HG02642 (cell line): ENCODE data around the gene TRIM44.
"Not testable (repeated sequence)": the region's sequence is repeated elsewhere in the genome, so short reads cannot be mapped to it uniquely, and the experiment has no call there.

Experiments used
- ATAC-seq: cut with Tn5 transposase; IDR thresholded peaks from one replicate; pipeline ENCODE4 v1.9.1; 2021; ENCODE audit warnings: mild to moderate bottlenecking; ENCODE audit not compliant: unreplicated experiment, poor library complexity

TRIM44 gene

DNA sequence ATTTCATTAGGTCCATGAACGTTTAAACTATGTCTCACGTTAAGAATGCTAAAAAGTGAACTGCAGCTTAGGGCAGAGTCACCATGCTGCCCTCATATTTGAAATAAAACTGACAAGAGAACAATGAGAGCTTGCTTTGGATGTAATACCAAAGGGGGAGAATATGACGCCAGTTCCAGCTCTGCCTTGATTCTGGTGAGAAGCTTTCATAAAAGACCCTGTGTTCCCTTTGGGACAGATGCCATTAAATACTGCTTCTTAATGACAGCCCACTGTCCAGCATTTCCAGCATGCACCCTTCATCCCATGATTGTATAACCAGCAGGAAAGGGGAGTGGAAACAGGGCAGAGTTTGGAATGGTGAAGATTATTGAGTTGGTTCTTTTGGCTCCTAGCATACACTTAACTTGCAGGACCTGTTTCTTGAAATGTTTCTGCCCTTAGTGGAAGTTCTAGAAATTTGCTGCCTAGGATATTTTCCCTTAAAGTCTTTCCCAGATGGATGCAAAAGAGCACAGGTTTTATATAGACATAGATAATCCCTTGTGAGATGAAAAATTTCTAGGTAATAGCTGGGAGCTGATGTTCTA, 142.0 kb downstream of the TRIM44 start:
- no peak for ATAC-seq

DNA sequence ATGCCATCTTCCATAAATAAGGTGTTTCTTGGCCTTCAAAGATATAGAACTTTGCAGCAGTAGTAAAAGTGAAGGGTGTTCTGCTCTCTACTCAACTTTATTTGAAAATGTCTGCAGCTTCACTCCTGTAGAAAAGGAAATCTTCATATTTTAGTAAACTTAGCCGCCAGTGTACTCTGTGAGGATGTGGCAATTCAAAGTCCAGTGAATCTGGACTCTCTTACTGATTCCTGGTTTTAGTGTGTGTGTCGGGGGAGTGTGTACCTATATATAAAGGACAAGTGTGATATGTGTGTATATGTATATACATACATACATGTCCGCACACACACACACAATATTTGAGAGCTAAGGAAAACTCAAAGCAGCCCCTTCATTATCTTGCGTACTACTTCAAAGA, 147.0 kb downstream of the TRIM44 start:
- ATAC-seq = no peak

DNA sequence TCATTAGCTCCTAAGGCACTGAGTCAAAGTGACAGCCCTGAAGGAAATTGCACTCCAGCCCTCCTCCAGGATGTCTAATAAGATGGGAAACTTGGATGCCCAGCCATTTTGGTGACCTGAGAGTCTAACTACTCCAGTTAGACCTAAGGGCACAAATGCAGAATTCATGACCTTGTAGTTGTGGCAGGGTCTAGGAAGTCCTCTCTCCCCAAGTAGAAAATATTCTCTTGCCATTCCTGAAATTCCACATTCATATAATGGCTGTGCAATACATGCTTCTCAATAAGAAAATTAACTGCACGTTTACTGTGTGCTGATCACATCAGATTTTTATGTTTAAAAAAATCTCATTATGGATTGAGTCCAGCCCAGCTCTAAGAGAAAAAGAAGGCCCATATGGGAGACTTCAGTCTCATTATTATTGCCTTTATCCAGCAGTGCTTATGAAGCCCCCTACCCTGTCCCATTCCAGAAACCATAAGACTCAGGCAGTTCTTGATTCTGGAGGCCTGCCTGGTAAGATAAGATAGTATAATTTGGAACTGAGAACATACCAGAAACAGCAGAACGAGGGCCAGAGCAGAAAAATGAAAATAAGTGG, 147.6 kb downstream of the TRIM44 start:
- no peak for ATAC-seq

DNA sequence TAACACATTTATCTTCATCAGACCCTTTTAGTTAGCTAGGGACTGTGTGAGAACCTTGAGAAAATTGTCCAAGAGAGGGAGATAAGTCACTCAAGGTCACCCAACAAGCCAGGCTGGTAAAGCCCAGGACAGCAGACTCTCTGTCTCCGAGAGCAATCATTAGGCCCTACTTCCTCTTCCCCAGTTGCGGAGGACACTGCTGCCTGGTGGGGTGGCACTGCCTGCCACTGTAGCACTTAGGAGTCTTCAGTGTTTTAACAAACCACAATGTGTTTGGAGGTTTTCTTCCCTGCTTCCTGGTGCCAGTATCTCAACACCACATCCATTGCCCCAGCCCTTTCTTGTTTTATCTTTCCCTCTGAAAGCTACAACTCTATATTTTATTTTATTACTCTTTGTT, 149.2 kb downstream of the TRIM44 start:
- no peak for ATAC-seq

DNA sequence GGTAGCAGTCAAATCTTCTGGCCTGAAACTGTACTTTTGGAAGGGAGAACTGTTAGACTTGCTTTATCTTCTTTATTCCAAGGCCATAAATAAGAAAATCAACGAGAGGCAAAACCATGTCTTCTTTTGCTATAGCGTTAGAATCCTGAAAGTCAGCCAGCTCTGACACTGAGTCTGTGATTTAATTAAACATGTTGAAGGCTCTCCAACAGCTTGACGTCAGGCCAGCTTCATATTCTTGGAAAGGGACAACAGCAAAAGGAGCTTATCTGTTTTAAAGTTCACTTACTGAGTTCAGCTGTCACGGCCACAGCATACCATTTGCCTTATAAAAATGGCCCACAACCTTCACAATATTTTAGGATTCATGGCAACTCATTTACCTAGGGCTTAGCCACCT, 150.3 kb downstream of the TRIM44 start:
- no peak for ATAC-seq

DNA sequence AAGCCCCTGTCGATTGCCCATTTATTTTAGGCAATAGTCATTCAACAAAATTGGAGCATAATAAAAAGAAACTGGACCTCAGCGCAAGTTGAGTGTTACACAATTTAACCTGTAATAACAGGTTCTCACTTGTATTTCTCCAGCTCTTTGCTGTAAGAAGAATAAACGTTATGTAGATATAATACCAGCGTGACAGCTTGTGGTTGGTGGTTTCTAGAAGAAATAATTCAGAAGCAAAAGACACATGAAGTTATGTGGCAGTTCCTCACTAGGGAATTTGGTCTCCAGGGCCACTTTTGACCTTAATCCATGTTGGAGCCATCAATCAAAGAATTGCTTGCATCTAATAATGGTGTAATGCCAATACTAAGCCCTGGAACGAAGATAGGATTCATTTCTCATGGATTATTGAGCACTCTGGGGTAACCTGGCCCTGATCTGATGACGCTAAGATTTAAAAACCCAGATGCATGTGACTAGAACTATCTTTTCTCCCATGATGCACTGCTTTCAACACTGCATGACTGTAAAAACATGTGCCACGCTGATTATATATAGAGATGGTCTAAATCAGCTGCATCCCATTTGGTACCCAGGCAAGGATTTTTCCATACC, 151.6 kb downstream of the TRIM44 start:
- ATAC-seq = no peak

DNA sequence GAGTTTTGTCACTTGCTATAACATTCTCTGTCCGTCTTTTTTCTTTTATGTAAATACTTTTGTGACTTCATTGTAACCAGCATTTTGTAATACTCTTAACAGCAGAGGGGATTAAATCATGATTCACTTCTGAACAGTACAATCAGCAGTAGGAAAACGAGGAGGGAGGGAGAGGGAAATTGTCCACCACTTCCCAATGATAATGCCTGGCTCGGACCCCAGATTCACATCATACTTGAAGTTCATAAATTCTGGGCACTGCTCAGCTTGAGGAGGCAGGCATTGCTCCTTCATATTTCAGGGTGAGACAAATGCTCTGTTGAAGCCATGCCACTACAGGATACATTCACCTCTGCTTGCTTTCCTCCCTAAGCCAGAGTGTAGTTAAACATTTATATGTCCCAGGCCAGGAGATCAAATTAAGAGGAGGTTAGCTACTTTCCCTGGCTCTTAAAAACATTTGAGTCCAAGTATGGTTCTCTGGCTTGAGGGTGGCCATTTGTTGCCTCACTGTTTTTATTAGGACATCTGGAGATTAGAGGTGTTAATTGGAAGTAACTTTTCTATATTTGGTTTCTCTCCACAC, 152.2 kb downstream of the TRIM44 start:
- no peak for ATAC-seq

DNA sequence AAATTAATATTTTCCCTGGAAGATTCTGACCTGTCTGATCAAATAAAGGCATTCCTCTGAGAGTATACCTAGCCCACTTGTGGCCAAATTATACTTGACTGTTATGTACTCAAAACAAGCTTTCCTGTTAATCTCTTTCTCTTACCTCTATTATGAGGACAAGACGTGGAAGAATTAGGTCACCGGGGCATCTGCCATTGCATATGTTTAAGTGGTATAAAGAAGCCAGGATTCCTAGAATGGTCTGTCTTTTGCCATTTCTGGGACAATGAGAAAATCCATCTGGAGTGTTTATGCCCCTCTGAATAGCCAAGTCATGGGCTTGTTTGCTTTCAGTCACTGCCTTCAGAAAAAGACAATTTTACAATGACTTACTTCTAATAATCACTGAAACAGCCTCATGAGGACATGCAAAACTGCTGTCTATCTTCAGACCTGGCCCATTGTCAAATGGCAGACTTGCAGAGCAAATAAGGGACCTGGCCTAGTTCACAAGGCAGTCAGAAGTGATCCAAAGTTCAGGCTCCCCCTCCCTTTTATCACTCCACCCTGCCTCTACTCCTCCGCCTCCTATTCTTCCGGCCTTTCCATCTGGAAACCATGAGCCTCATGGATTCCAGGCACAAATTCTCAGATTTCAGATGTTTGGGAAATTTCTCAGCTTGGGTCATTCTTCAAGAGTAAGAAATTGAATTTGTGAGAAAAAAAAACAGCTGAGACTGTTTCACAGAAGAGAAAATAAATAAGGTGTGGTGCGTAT, 153.2 kb downstream of the TRIM44 start:
- no peak for ATAC-seq

DNA sequence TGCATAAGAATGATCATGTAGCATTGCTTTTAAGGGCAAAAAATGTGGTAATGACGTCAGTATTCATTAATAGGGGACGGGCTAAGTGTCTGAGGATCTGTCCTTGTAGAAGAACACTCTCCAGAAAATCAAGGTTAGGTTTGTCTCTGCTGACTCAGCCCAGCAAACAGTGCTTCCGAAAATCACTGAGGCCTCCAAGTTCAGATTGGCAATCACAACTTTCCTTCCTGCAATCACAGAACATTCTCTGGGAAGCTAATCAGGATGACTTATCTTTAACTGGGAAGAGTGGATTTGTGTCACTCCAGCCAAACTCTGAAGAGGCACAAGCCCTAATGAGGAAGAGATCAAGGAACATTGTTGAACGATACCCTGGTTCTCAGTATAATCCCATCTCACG, 158.0 kb downstream of the TRIM44 start:
- no peak for ATAC-seq

DNA sequence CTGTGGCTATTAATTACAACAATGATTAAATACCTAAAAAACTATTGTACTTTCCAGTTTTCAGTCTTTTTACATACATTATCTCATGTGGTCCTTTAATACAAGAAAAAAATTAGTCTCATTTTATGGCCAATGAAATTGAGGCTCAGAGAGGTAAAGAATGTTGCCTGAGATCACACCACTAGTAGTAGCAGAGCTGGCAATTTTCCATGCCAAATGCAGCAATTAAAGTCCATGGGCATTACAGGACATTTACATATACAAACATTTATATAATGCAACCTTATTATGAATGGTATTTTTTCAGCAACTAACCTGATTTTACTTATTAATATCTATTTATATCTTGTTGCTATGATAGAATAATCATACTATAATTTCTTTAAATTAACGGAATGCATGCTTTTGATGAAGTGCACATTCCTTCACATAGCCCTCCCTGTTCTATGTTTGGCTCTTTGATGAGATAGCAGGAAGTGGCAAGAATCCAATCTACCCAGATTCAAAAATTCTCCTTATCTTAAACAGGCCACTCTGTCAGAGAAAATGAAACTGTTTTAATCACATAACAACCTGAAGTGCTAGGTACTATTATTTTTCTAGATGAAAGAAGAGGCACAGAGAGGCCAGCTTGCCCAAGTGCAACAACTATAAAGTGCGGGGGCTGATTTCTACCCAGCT, 160.4 kb downstream of the TRIM44 start:
- ATAC-seq = no peak

DNA sequence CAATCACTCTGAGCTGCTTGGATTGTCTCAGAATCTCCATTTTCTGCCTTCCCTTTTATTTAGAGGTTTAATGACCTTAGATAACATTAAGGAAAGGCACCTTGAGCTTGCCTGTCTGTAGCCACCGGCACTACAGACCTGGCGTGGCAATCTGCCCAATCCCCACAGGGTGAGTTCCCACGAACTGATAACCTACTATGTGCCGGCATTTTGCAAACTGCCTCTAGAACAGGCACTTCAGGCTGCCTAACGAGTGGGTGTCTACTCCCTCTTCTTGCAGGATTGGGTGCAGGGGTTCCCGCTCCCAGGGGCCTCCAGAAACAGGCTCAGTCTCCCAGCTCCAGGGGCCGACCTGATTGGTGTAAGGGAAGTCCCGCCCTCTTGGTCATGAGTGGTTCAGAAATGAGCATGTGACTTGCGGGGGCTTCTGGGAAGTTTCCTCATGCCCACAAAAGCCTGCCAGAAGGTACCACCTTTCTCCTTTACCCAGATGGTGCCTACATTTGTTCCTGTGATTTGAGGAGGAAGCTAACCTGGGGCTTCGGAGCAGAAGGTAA, 161.2 kb downstream of the TRIM44 start:
- no peak for ATAC-seq

DNA sequence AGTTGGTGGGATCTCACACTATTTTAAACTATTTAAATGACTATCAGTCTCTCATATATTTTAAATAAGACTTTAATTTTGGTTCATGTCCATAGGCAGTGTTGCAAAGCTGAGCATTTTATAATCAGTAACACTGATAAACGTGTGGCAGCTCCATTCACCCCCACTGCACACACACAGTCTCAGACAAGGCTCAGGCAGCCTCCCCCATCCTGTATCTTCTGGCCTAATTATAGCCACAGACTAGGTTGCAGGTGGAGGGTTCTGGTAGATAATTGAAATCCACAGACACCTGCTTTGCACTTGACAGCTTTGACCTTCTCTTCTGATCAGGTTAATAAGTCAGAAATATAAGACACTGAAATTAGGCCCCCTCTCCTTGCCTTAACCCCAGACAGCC, 162.8 kb downstream of the TRIM44 start:
- ATAC-seq = no peak

DNA sequence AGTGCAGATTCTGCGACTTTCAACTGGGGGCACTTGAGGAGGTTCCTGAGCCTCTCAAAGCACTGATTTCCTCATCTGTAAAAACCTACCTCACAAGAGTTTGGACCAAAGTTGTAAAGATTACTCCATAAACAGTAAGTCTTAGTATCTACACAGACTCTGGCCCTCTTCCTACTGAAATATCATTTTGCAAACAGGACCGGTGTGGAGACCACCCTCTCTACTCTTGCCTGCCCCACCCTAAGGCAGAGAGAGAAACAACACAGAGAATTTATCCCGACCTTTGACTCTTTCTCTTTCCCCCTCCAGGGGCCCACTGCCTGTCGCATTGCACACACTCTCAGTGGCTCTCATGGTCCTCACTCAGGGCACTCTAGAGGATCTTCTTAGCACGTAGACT, 163.4 kb downstream of the TRIM44 start:
- no peak for ATAC-seq

DNA sequence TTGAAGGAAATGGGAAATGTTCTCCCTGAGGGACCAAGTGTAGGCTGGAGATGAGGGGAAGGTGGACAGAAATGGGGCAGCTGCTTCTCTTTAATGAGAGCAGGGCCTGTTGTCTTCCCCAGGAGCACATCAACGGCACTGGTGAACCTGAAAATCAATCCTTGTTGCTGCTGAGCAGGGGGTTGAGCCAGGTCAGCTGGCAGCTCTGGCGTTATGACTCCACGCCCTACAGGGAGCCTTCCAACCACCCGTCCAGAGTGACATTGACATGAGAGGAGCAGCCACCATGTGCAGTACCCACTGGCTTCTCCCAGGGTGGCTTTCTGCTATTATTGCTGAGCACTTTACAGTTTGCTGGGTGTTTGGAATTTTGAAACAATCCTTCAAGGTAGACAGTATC, 164.4 kb downstream of the TRIM44 start:
- no peak for ATAC-seq

DNA sequence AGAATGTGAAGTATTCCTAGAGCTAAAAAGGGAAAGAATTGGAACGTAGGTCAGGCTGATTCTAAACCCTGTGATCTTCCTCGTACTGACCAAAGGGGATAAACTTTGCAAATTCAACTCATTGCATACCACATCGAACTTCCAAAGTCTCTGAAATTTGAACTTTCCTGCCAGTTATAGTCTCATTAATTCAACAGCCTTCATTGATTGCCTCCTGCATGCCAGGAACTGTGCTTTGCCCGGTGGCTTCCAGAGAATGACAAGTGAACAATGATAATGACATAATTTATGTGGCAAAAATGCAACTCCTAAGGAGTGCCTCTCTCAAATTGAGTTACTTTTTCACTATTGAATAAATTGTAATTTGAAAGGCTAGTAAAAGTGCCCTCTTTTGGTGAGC, 173.6 kb downstream of the TRIM44 start:
- no peak for ATAC-seq

DNA sequence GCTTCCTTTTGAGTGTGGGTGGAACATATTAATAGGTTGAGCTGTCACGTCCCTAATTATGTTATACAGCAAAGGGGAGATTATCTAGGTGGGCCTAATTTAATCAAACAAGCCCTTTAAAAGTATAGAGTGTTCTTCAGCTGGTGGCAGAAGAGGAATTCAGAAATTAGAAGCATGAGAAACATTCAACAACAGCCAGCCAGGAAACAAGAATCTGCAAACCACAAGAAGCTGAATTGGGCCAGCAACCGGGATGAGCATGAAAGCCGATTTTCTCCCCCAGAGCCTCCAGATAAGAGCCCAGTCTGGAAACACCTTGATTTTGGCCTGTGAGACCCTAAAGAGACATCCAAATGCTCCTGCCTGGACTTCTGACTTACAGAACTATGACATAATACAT, 175.5 kb downstream of the TRIM44 start:
- ATAC-seq = no peak

DNA sequence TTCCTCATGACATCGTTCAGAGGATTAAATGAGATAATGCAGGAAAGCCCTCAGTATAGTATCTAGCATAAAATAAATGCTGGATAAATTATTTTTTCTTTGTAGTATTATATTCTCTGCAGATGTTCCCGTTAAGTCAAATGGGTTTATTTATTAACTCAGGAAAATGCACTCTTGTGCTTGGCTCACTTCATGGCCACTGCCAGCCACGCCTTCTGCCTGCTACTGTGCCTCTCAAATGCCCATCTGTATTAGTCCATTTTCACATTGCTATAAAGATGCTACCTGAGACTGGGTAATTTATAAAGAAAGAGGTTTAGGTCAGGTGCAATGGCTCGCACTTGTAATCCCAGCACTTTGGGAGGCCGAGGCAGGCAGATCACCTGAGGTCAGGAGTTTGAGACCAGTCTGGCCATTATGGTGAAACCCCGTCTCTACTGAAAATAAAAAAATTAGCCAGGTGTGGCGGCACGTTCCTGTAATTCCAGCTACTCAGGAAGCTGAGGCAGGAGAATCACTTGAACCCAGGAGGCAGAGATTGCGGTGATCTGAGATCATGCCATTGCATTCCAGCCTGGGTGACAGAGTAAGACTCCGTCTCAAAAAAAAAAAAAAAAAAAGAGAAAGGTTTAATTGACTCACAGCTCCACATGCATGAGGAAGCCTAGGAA, 176.3 kb downstream of the TRIM44 start:
- ATAC-seq = not testable (repeated sequence)

DNA sequence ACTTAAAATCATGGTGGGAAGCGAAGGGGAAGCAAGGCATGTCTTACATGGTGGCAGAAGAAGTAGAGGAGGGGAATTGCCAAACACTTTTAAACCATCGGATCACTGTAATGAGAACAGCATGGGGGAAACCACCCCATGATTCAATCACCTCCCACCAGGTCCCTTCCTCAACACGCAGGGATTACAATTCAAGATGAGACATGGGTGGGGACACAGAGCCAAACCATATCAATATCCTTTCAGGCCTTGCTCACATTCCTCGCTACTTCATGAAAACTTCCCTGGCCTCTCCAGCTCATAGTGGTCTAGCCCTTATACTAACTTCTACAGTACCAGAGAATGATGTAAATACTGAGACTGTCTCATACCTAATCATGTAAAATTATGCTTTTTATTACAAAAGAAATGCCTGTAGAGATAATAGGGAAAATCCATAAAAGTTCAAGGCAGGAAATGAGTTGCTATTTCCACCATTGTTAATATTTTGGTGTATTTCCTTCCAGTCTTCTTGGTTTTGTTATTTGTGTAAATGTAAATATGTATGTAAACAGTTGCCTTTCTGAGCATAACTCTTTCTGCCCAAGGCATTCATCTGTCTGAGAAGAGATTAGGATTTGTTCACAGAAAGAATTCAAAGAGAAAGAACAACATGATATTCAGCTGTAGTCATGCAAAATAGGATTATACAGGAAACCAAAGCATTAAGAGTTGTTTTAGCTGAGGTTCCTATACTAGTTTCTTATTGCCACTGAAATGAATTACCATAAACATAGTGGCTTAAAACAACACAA, 177.0 kb downstream of the TRIM44 start:
- ATAC-seq = no peak

DNA sequence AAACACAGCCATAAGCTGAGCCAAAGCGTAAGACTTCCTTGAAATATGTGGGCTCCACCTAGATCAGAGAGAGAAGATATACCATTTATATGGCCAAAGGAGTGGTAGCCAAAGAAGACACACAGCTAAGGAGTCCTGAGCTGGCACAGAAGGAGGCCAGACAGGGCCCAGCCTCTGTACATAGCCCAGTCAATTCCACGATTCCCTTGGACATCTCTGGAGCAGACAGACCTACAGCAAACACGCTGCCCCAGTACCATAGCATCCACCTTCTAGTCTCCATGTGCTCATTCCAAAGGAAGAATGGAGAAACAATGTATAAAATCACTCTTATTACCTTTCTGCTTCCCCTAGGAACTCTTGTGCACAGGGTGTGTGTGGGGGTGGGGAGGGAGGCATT, 179.2 kb downstream of the TRIM44 start:
- ATAC-seq = no peak
